Measurements from ENCODE around the gene CST3. TPM values are rescaled to one million over a fixed set of nuclear protein-coding genes. Genes with fewer than 3 reads are reported as not detected.

The CST3 gene
- total and polyA plus RNA-seq, 2 of the 8 experiments (the other 6 are each of a cell fraction or from before 2014, with no cell fraction given), result 53.2 to 184 TPM

- Histone ChIP-seq H4K20me1 (replicated peaks in 1 of 2; ENCODE audit: control insufficient read depth in 1 of 2, insufficient read depth in 2 of 2, low read length in 2 of 2) (no peaks in the 10 kb centered on the region), H2BK12ac (ENCODE audit: low read depth, low read length) (no peak overlapping the region; the same call in 1 of the 2 replicates), H2BK5ac (ENCODE audit: low read depth, low read length) (no peak overlapping the region), H3K27me3 (replicated peaks in 1 of 4; ENCODE audit: control insufficient read depth in 3 of 4, extremely low read depth in 1 of 4, insufficient read depth in 3 of 4, low read length in 3 of 4) (no peaks in the 10 kb centered on the region), H3K14ac (ENCODE audit: insufficient read length) (no peak overlapping the region), H4K5ac (ENCODE audit: insufficient read length, low read depth, low read length) (no peak overlapping the region), H2AK5ac (ENCODE audit: low read depth, low read length) (no peak overlapping the region), H2BK15ac (ENCODE audit: low read length) (0 out of 2 replicates have a peak overlapping the region, but pooled peaks have one; percentile 11), H3K18ac (ENCODE audit: extremely low read depth, low read length) (no peak overlapping the region), H3K56ac (replicated peaks; ENCODE audit: insufficient read length, low read depth, low read length) (no peak overlapping the region), H3K23ac (ENCODE audit: insufficient read length) (no peak overlapping the region), H3K4me1 (replicated peaks in 1 of 4; ENCODE audit: control insufficient read depth in 3 of 4, insufficient read depth in 4 of 4, low read length in 3 of 4) (no peaks in the 10 kb centered on the region), H3K9me3 (ENCODE audit: insufficient read depth in 2 of 2, low read depth in 1 of 2, low read length in 1 of 2) (no peaks in the 10 kb centered on the region), H3K4me2 (ENCODE audit: insufficient read depth in 1 of 2, low read depth in 2 of 2, low read length in 2 of 2) (no peak overlapping the region), H3K79me1 (ENCODE audit: low read depth, low read length) (no peaks in the 10 kb centered on the region), H3K27ac (ENCODE audit: low read depth, low read length) (no peak overlapping the region), H3K4me3 (ENCODE audit: extremely low read depth in 1 of 4, insufficient read depth in 2 of 4, low read depth in 3 of 4, low read length in 4 of 4) (no peak overlapping the region), H2AFZ (ENCODE audit: low read length) (no peak overlapping the region), H3K23me2 (ENCODE audit: low read depth, low read length) (peaks cover 9% of the 10 kb centered on the region; the same call in 1 of the 2 replicates), H2BK20ac (ENCODE audit: low read length) (no peak overlapping the region), H2BK120ac (replicated peaks; ENCODE audit: low read depth, low read length) (no peak overlapping the region), H3K4ac (replicated peaks; ENCODE audit: insufficient read length, low read depth, low read length) (no peak overlapping the region), H4K8ac (ENCODE audit: extremely low read depth, insufficient read depth, low read length) (no peak overlapping the region), H3K9ac (replicated peaks in 1 of 4; ENCODE audit: extremely low read depth in 1 of 4, low read depth in 3 of 4, low read length in 3 of 4) (no peak overlapping the region), H3K36me3 (ENCODE audit: control insufficient read depth in 2 of 4, insufficient read depth in 4 of 4, low read length in 3 of 4) (no peaks in the 10 kb centered on the region), H3K79me2 (ENCODE audit: control insufficient read depth in 1 of 2, insufficient read depth in 2 of 2, low read length in 2 of 2) (no peaks in the 10 kb centered on the region), H4K91ac (replicated peaks; ENCODE audit: insufficient read length, low read length) (no peak overlapping the region)
- WGBS, 2 experiments (ENCODE audit: extremely low coverage in 1 of 2, insufficient coverage in 1 of 2, insufficient read length in 1 of 2, insufficient replicate concordance in 2 of 2, low coverage in 1 of 2, low lambda C conversion rate in 2 of 2, missing lambda C conversion rate in 1 of 2), result 82% methylated on average over 1 of the region's 1 CpG; no CpG with 5 or more reads in 1 of the 2 experiments
- DNase-seq (ENCODE audit: low read depth in 1 of 2, low spot score in 2 of 2) (no peak), FAIRE-seq (no peak)
- ChIA-PET CTCF (ENCODE audit: partially characterized antibody) (interaction anchor here (0.6 to 2.7 kb wide), 27 partner anchors 11 to 539 kb away, joined by 3 to 29 read pairs (median 5); no protein-coding TSS in a partner anchor), POLR2A (ENCODE audit: partially characterized antibody) (no interaction called here)
- no peak for TF ChIP-seq NRF1 (IDR thresholded peaks at IDR 0.05; ENCODE audit: low read depth, low read length)
- TF ChIP-seq TAF1 (IDR thresholded peaks at IDR 0.05; ENCODE audit: low read depth, low read length), result no peak
These were observed 31.6 kb upstream of the CST3 start for GRCh38 chr20:23669327-23669726.

Data from H1 (cell line).